GM19455 (cell line): ENCODE measurements around the gene JAZF1.

Experiments used
- ATAC-seq: cut with Tn5 transposase; IDR thresholded peaks from one replicate; pipeline ENCODE4 v1.9.1; 2021; ENCODE audit not compliant: unreplicated experiment

Gene JAZF1

DNA sequence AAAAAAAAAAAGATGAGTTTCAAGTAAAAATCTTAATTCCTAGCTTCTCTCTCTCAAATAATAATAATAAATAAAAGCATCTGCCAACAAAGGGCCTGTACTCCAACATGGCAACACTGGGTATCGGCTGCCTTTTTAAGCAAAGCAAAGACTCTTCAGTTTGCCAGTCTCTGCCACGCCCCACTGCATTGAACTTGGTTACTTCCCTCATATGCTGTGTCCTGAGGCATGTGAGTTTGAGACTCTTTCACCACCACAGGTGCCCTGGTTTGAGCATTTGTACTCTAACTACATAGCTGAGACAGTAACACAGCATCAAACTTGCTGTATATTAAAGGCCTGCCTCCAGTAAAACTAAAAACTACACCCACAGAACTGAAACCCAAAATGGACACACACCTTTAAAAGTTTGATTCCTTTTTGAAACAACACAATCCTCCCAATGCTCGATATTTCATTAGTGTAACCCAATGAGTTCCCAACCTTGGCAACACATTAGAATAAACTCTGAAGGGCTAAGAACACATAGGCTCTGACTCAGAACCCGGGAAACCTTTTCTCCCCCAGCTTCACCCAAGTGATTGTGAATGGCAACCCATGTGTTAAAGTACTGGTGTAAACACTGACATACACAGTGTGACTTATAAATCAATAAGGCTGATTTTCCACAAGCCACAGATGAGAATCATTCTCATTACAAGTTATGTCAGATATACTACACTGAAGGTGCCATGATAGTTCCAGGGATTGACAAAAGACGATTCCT, 12.0 kb downstream of the JAZF1 start:
- no peak for ATAC-seq

DNA sequence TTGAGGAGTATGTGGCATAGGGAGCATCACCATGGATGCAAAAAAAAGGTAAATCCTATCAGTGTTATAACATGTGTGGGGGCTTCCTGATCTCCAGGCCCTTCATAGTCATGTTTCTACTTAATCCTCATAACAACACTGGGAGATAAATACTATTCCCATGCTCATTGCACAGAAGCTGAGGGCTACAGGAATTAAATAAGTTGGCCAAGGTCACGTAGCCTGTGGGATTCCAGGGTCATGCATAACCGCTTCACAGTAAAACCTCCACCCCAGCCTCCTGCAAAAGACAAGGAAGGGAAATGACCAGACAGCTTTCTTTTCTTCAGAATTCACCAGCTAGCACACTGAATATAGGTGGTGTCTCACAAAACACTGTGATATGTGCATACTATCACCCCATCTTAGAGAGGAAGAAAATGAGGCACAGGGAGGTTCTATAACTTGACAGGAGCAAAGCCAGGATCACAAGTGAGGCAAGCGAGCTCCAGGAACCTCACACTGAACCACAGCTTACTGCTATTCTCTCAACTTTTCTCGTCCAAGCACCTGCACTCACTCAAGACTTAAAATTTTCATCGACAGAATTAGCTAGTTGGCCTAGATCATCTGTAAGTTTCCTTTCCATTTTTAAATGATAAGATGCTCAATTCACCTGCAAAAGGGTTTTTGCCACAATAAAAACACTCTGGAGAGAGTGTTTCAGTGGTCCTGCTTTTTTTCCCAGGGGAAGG, 13.4 kb downstream of the JAZF1 start:
- ATAC-seq = no peak

DNA sequence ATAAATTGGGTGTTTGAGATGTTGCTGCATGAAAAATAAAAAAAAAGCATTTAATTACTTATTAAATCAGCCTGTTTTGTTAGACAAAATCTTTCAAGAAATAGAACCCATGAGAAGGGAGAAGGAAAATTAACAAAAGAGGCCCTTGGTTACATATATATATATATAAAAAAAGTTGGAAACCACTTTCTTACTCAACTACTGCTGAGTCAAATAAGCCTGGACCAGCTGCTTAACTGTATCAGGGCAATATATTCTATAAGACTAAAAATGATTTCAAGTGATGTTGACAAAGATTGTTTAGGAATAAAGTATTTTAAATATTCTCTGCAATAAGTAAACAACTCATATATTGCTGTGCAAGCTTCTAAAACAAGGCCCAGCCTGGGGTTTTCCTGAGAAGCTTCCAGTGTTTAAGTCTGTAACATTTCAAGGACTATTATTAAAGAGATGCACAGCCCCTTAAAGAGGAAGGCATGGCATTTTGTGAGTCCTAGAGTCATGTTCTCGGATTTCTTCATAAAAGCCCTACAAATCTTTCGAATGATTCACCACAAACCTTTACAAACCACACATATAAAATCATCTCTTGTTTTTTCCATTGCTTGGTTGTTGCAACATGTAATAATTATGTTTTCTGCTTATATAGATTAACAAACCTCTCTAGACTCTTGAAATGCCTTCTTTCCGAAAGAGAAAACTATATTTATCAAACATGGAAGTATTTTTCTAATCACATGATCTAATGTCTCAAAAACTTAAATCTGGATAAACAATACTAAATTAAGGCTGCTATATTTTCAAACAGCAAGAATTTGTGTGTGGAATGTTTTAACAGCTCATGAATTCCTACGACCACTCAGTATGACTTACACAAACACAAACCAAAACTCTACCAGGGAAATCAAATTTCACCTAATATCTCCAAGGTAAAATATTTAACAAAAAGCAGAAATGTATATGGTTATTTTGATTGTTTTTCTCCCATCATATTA, 14.3 kb downstream of the JAZF1 start:
- no peak for ATAC-seq

DNA sequence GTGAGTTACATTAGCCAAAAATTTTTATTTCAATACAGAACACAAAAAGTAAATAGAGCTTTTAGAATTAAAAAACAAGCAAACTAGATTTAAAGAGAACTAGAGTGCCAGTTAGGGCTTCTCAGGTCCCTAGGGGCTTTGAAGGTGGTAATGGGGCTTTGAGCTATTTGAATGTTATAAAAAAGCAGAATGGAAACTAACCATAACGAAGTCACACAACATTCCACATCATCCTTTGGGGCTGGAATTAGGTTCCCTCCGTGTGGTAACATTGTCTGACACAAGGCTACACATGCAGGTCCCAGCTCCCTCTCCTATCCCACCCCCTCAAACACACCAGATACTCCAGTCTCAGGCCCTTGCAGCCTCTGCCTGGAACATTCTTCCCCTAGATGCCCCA, 15.3 kb downstream of the JAZF1 start:
- ATAC-seq = no peak

DNA sequence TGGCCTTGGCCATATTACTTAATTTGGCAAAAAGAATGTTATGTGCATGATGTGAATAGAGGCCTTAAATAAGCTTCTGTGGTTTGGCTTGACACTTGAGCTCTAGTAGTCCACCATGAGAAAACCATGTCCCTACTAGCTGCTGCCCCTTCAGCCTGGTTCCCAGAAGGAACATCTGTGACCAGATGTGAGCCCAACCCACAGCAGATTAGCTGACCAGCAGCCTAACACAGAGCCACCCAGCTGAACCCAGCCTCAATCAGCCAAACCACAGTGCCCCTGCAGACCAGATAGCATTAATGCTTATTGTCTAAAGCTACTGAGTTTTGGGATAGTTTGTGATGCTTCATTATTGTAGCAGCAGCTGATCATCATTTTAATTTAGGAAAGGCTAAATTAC, 16.6 kb downstream of the JAZF1 start:
- ATAC-seq = no peak

DNA sequence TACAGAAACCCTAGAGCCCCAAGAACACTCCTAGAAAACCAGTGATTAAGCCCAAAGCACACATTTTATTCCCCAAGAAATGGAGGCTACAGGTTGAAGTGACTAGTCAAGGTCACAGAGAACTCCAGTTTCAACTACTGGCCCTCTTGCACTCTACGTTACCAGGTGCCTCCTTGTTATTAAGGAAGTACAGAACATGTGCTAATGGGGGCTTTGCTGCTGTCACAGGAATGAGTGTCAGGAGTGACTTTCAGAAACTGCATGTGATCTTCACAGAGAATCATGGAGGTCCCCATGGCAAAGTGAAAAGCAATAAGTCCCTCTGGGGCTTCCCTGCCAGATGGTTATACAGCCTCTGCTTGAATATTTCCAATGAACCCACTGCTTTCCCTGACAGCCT, 19.3 kb downstream of the JAZF1 start:
- ATAC-seq = no peak

DNA sequence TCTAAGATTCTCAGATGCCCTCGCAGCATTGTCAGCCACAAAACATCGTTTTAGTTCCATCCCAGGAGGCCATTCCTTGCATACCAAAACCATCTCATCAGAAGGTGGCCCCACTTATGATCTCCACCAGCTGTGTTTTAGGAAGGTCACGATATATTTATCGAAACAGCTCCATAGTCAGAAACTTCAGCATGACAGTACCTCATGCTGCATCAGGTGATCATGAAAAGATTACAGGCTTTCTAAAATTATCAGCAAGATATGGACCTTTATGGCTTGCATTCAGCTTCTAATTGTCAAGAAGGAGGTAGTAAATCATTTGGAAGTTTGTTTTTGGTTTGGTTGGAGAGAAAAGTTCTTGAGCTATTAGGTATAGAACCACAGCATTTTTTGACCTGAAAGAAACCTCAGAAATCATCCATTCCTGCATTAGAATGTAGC, 20.0 kb downstream of the JAZF1 start:
- no peak for ATAC-seq

DNA sequence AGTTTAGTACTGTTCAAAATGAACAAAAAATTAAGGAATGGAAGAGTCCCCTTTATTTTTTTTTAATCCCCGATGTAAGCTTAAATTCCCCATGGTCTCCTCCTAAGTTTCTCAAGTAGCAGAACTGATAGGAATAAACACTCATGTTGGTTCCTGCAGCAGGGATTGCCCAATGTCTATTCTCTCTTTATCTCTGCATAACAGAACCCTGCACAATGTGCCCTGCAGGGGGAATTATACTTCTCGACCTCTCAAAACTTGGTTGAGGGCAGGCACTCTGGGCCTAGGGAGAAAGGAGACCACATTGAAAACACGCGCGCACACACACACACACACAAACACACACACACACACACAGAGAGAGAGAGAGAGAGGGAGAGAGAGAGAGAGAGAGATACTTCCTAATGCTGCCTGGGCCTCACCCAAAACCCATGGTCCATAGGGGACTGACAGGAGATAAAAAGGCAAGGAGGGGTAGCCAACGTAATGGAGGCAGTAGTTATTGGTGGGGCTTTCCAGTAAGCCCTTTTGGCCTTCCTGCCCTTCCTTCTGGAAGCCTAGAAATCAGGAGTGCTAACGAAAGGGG, 22.7 kb downstream of the JAZF1 start:
- no peak for ATAC-seq

DNA sequence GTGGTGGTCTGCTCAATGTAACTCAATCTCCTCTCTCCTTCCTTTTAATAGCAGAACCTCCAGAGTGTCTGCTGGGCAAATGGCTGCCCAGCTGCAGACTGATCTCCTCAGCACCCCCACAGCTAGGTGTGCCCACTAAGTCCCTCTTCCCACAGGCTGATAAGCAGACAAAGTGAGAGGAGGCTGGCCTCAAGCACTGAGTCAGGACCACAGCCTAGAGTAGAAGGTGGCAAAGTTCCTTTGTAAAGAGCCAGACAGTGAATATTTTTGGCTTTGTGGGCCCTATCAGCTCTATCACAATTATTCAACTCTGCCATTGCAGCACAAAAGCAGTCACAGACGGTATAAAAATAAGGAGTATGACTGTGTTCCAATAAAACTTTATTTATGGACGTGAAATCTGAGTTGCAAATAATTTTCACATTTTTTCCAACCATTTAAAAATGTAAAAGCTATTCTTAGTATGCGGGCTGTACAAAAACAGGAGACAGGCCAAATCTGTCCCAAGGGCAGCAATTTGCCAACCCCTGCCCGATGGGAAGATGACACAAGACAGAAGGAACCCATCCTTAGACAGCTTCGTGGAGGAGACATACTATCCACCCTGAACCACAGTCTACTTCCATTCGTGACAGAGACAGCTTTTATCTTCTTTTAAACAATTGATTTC, 23.4 kb downstream of the JAZF1 start:
- no peak for ATAC-seq

DNA sequence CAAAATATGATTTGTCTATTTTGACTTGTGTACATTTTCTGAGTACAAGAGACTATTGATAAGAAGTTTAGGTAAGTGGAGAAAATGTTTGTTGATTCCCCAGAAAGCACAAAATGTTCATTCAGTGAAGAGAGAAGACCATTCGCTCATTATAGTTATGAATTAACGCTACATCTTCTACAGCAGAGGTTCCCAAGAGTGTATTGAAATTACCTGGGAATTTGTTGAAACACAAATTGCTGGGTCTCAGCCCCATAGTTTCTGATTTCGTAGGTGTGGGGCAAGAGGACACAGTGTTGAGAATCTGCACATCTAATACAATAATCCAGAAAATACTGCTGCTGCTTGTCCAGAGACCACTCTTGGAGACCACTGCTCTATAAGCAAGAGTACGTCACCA, 24.2 kb downstream of the JAZF1 start:
- no peak for ATAC-seq

DNA sequence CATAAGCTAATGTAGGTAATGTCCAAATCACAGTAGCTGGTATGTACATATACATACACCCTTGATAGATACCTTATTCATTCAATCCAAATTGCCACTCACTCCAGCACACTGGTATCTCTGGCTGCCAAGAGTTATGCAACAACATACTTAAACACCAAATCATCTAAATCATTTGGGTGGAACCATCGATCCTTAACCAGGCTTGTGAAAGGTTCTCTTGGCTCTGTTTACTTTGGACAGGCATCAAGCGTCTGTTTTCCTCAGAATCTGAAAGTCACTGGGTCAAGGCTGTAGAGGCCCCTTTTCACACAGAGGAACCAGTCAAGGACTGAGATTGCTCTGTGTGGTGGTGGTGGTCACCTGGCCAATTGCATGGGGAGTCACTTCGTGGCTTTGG, 24.6 kb downstream of the JAZF1 start:
- no peak for ATAC-seq

DNA sequence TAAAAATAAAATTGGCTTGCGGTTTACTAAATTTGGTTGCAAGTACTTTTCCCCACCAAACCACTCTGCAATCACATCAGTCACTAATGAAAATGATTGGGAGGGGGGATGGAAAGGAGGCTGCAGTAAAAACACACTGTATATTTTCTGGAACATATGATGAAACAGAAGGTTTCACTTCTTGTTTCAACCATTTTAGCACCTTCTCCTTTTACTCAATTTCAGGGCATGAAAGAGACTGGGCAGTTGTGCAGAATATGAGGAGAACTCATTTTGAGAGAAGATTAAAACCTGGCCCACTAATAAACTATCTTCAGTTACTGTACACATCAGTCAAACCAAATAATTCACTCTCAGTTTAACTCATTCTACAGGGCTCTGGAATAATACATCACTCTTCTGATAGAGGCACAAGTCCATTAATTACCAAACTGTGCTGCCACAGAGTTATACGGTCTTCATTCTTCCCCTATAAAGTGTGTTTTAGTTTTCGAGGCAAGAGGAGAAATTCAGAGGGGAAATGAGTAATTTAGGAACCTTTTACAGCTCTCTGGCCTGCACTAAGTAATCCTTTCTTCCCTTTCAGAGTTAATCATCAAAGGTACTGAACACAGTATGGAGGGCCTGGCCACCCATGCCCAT, 25.5 kb downstream of the JAZF1 start:
- ATAC-seq = peak; percentile 89

DNA sequence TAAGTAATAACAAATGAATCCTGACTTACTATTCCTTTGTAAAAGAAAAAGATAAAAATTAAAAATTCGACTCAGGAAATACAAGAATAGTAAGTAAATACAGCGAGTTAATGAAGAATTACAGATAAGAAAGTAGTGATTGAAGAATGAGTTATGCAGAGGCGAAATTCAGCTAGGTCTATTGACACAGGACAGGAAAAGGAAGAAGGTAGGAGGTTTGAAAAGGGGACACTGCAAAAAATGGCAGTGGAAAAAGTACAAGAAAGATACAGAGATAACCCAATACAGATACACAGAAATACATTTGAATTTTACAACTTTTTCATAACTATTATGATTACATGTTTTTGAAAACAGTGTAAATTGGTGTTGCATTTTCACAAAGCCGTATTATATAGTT, 28.0 kb downstream of the JAZF1 start:
- ATAC-seq = no peak

DNA sequence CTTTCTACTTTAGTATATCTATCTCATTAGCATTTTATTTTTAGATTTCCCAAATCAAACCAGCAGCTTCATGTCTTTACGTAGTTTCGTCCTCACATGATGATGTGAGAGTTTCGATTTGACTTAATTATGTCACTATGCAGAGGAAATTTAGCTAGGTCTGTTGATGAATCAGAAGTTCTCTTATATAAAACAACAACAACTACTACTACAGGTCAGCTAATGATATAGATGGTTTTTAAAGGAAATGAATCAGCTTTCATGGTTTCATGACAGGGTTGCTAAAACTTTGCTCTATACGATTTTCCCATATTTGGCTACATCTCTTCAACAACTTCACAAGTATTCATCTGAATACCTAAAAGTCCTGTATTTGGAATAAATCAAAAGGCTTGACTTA, 28.6 kb downstream of the JAZF1 start:
- ATAC-seq = no peak

DNA sequence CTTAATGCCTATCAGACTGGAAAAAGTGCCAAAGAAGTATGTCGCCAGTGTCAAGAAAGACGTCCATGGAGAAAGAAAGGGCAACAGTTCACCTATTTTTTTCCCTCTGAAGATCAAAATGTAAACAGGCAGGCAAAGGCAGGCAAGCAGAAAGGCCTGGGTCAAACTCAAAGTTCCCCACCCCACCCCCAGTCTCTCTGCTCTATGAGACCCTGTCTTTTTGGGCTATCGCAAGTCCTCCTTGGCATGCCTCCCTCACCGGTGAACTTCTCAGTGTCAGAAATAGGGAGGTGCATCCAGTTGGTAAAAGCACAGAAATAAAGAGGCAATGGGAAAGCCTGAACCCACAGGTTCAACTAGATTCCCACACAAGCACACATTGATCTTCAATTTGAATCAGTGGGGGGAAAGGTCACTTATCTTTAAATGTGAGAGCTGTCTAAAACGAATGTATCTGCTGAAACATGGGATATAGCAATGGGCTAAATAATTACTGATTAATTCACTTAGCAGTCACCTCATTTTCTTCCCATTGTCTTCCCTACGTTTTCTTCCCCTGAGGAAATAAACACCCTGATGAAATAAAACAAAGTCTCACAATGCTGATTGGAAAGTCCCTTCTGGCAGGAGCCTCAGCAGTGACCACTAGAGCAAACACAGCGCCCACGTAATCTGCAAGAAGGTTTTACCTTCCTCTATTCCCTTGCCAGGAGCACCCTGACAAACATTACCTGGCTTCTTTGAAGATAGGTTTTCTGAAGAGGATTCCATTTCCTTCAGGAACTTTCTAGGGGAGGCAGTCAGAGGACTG, 31.1 kb downstream of the JAZF1 start:
- no peak for ATAC-seq

DNA sequence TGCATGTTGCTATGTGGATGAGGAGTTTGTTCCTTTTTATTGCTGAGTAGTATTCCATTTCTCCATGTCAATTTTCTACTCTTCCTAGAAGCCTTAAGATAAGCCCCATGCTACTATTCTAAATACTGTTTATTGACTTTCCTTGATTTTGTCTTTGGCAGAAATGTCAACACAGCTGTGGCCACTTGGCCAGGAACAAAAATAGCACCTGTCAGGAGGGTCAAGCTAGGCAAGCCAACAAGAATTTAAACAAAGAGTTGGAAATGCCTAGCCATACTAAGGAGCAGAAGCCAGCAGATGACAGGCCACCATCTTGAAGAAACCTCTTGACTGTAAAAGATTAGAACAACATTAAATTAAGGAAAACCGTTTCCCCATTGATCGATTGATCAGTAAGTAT, 34.7 kb downstream of the JAZF1 start:
- no peak for ATAC-seq

DNA sequence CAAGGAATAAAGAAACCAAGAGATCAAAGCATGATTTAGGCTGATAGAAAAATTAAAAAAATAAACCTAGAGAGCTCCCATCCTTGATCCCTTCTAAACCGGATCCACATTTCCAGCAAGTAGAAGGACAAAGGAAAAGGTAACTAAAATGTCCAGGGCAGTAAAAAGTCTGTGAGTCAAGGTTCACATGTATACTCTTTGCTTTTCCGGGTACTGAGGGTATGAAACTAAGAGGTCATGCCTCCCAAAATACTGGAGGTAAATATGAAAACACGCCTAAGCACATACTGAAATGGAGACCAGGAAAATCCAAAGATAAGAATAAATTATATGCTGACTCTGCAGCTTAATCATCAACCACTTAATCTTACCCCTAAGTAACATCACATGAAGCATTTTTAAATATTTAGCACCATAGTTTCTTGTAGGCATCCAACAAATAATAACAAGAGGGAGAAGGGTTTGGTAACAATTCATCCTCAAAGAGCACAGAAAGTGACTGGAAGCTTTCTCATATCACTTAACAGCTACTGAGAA, 35.4 kb downstream of the JAZF1 start:
- no peak for ATAC-seq

DNA sequence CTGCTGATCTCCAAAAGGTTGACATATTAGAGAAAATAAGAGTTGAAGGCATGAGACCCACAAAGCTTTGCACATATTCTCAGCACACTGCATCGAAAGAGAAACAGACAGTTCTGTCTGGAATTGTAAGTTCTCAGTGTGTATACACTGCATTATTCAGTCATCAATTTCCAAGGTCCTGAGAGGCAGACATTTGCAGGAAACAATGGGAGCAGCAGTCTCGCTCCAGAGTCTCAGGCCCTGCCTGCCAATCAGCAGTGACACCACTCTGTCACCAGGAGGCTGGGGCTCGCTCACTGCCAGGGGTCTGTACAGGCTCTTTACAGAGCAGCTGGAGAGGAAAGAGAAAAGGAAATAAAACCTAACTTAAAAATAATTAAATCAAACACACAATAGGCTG, 36.3 kb downstream of the JAZF1 start:
- no peak for ATAC-seq

DNA sequence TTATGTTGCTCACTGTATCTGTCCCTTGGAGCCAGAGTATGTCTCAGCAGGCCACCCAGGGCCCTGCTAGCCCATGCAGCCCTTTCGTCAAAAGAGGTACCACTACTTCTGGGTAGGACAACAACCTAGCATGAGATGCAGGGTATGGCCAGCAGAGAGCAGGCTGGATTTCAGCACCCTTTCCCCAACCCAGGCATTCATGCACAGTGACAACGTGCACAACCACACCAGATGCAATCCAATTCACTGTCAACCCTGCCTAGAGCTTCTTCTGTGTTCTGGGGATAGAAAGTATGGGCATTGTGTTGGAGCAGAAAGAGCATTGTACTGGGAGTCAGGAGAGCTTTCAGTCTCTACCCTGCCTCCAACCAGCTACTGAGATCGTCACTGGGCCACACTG, 37.9 kb downstream of the JAZF1 start:
- ATAC-seq = no peak
